Mucosa of rectum (tissue), 2 donors: ENCODE measurements around the gene FN3KRP.
"Not testable (repeated sequence)": the region's sequence is repeated elsewhere in the genome, so short reads cannot be mapped to it uniquely, and the experiment has no call there.

Source experiments
- H3K27ac ChIP-seq, 2 donors: one replicate each; pipeline ENCODE4 v1.7.0; 2013; ENCODE audit warnings: inconsistent platforms in 2 of 2, low read depth in 2 of 2, low read length in 2 of 2
- H3K27me3 ChIP-seq, 2 donors: one replicate each; pipeline ENCODE4 v1.7.0; 2013; ENCODE audit warnings: low read length in 2 of 2; ENCODE audit not compliant: control insufficient read depth in 2 of 2, insufficient read depth in 2 of 2
- H3K36me3 ChIP-seq, 2 donors: one replicate each; pipeline ENCODE4 v1.7.0; 2013; ENCODE audit warnings: low read length in 2 of 2; ENCODE audit not compliant: control insufficient read depth in 2 of 2, insufficient read depth in 2 of 2
- H3K4me1 ChIP-seq, 2 donors: one replicate each; pipeline ENCODE4 v1.7.0; 2013; ENCODE audit warnings: low read length in 2 of 2, mild to moderate bottlenecking in 1 of 2; ENCODE audit not compliant: control insufficient read depth in 2 of 2, insufficient read depth in 2 of 2
- H3K4me3 ChIP-seq, 2 donors: one replicate each; pipeline ENCODE4 v1.7.0; 2013; ENCODE audit warnings: low read length in 2 of 2
- H3K9ac ChIP-seq, 2 donors: one replicate each; pipeline ENCODE4 v1.7.0; 2013; ENCODE audit warnings: low read length in 2 of 2, low read depth in 1 of 2, mild to moderate bottlenecking in 1 of 2
- H3K9me3 ChIP-seq, 2 donors: one replicate each; pipeline ENCODE4 v1.7.0; 2013; ENCODE audit warnings: low read length in 2 of 2; ENCODE audit not compliant: control insufficient read depth in 2 of 2
- donor health status: healthy.
- donor health status: Normal muscosa, but diverticular disease.

The FN3KRP gene

GRCh38 chr17:82765371-82765770 lies 48.9 kb downstream of the FN3KRP start:
- Histone ChIP-seq H3K4me3 (no peak overlapping the region), H3K9me3 (no peaks in the 10 kb centered on the region), H3K36me3 (peaks cover 0 to 18% of the 10 kb centered on the region in 2 donors), H3K9ac (no peak overlapping the region), H3K27me3 (no peaks in the 10 kb centered on the region), H3K27ac (no peak overlapping the region), H3K4me1 (peaks cover 2% of the 10 kb centered on the region in 2 donors)

- Histone ChIP-seq H3K27me3 (no peaks in the 10 kb centered on the region), H3K36me3 (peaks cover 0 to 18% of the 10 kb centered on the region in 2 donors), H3K9ac (no peak overlapping the region), H3K4me1 (peaks cover 2 to 6% of the 10 kb centered on the region in 2 donors), H3K9me3 (no peaks in the 10 kb centered on the region), H3K4me3 (no peak overlapping the region), H3K27ac (no peak overlapping the region)
These were observed 50.7 kb downstream of the FN3KRP start for GRCh38 chr17:82767041-82767754.

GRCh38 chr17:82769041-82769440 lies 52.5 kb downstream of the FN3KRP start:
- Histone ChIP-seq H3K4me1 (peaks cover 2 to 11% of the 10 kb centered on the region in 2 donors), H3K27me3 (no peaks in the 10 kb centered on the region), H3K9ac (no peak overlapping the region), H3K27ac (no peak overlapping the region), H3K36me3 (peaks cover 0 to 15% of the 10 kb centered on the region in 2 donors), H3K4me3 (no peak overlapping the region), H3K9me3 (no peaks in the 10 kb centered on the region)

- no peaks in the 10 kb centered on the region for H3K27me3 ChIP-seq
- peak overlapping the region; percentile 19 to 32 for H3K9ac ChIP-seq
- H3K27ac ChIP-seq = peak overlapping the region; percentile 58 to 68
- no peaks in the 10 kb centered on the region for H3K9me3 ChIP-seq
- peak overlapping the region in 1 of 2 donors; percentile 10 for H3K4me3 ChIP-seq
- peaks cover 0 to 13% of the 10 kb centered on the region in 2 donors for H3K36me3 ChIP-seq
- peaks cover 1 to 10% of the 10 kb centered on the region in 2 donors for H3K4me1 ChIP-seq
These were observed 55.5 kb downstream of the FN3KRP start for GRCh38 chr17:82772026-82772425.

- H3K4me3 ChIP-seq, H3K27me3 ChIP-seq, H3K9me3 ChIP-seq, H3K36me3 ChIP-seq, H3K27ac ChIP-seq, H3K9ac ChIP-seq, H3K4me1 ChIP-seq: not testable (repeated sequence)
These were observed 58.0 kb downstream of the FN3KRP start for GRCh38 chr17:82774456-82774855.

- peaks cover 0 to 10% of the 10 kb centered on the region in 2 donors for H3K4me1 ChIP-seq
- H3K27me3 ChIP-seq = no peaks in the 10 kb centered on the region
- peak overlapping the region; percentile 0 to 24 for H3K9ac ChIP-seq
- peak overlapping the region in 1 of 2 donors; percentile 54 for H3K4me3 ChIP-seq
- H3K27ac ChIP-seq = no peak overlapping the region
- peaks cover 0 to 6% of the 10 kb centered on the region in 2 donors for H3K36me3 ChIP-seq
- no peaks in the 10 kb centered on the region for H3K9me3 ChIP-seq
These were observed 58.7 kb downstream of the FN3KRP start for GRCh38 chr17:82775001-82775823.

GRCh38 chr17:82776454-82776853 lies 59.9 kb downstream of the FN3KRP start:
- peaks cover 0 to 10% of the 10 kb centered on the region in 2 donors for H3K4me1 ChIP-seq
- no peaks in the 10 kb centered on the region for H3K9me3 ChIP-seq
- no peak overlapping the region for H3K9ac ChIP-seq
- H3K27ac ChIP-seq = no peak overlapping the region
- no peak overlapping the region for H3K4me3 ChIP-seq
- no peaks in the 10 kb centered on the region for H3K27me3 ChIP-seq
- peaks cover 0 to 6% of the 10 kb centered on the region in 2 donors for H3K36me3 ChIP-seq
